GM21717 (cell line): ENCODE results near the gene KATNBL1.

ENCODE experiments used
- ATAC-seq: cut with Tn5 transposase; IDR thresholded peaks from one replicate; pipeline ENCODE4 v1.9.1; 2021; ENCODE audit warnings: mild to moderate bottlenecking, moderate library complexity; ENCODE audit not compliant: unreplicated experiment

KATNBL1 gene

DNA sequence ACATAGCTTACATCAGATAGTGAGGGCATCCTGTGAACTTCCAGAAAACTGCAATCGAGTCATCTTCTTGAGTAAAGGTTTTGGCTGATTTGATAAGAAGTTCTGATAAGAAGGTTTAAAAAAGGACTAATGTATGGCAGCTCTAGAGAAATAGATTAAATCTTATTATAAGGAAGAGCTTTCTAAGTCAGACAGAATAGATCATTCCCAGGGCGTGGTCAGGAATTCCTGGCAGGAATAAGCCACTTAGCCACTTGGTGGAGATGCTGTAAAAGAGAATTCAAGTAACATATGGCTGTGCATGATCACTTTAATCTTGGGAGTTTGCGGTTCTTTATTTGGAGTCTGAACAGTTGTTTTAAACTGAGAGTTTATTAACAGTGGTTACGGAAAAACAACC lies 90.6 kb downstream of the KATNBL1 start:
- ATAC-seq, result no peak

DNA sequence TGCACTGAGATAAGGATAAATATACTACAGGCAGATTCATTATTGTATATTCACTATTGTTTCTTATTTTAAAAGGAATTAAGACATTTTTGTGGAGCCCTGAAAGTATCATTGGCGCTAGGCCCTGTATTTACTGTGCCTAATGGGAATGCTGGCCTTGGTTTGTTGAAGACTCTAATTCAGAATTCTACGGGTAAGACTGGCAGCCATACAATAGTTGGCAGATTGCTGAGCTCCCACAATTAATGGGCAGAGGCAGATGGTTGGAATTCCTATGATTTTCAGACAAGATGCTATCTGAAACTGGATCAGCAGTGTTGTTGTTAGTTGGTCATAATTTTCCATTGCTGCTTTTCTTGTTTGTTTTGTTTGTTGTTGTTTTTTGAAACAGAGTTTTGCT lies 93.3 kb downstream of the KATNBL1 start:
- ATAC-seq, result no peak

DNA sequence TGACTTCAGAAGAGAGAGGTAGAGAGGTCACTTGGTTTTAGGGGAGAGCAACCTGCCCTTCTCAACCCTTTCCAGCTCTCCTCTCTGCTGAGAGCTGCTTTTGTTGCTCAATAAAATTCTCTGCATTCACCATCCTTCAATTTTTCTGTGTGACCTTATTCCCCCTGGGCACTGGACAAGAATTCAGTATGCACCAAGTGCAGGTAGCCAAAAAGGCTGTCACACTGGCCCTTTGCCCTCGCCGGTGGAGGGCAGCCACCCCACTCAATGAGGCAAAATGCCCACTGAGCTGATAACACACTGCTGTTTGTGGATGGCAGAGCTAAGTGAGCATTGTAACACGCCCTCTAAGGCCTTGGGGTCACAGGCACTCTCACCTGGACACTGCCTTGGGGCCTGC lies 95.2 kb downstream of the KATNBL1 start:
- ATAC-seq, result no peak

DNA sequence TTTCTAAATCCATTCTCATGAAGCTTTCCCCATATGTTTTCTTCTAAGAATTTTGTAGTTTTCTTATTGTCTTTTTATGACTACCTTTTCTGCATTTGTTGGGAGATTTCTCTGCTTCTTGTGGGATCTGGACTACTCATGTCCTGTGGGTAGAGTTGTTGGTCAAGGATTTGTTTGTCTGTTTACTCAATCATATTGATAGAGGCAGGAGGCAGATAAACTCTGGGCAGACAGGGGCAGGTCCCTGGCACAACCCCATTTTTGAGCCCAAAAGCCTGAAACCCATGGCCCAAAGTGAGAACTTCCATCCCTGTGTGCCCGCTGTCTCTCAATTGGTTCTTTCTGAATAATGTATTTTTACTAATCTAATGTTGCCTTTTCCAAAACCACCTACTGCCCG lies 95.7 kb downstream of the KATNBL1 start:
- no peak for ATAC-seq

DNA sequence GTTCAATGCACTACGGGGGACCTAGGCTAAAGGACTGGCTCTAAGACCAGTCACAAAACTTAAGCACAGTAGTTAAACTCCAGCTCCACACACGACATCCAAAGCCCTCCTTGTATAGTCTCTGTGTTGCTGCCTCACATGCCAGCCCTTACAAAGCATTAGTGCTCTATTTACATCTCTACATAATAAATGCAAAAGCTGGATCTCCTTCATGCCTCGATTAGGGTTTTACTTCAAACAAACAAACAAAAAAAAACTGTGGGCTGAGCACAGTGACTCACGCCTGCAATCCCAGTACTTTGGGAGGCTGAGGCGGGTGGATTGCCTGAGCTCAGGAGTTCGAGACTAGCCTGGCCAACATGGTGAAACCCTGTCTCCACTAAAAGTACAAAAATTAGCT lies 98.4 kb downstream of the KATNBL1 start:
- no peak for ATAC-seq

DNA sequence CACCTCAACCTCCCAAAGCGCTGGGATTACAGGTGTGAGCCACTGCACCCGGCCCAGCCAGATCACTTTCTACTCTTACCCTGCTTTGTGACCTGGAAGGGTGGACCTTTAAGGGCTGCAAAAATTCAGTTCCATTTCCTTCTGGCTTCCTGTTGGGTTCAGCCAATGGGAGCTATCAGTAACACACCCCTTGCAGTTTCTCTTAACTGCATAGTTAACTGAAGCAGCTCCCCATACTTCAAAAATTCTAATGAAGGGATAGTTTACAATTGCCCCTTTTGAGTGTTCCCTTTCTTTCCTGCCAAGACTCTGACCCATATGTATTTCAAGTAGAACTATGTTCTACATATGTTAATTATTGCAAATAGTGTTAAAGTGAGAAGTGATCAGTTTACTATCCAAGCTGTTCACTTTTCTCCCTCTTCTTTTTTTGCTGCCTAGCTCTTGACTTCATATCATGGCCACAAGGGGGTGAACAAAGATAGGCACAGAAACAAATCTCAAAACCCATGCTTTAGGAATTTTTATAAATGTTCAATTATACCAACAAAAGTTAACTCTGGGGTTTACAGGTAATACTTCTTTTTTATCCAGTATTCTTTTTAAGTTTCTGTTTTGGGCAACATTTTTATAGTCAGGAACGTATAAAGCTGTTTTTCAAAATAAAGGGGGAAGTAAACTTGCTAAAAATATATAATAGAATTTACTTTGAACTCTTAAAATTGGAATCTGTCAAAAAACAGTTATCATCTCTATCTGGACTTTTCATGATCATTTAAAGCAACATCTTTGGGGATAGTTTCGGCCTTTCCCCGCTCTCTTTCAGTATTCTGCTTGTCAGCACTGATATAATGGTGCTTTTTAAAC lies 99.9 kb downstream of the KATNBL1 start:
- no peak for ATAC-seq

DNA sequence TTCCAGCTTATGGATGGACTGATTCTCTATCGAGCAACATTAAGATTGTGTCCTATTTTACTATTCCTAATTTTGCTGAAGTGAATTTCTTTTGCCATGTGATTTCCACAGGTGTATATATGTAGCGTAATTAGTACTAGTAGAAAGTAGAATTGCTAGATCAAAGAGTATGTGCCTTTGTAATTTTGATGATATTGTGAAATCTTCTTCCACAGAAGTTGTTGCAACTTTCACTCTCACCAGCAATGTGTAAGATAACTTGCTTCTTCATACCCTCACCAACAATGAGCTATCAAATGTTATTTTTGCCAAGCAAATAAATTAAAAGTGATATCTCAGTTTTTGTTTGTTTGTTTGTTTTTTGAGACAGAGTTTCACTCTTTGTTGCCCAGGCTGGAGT lies 102.6 kb downstream of the KATNBL1 start:
- no peak for ATAC-seq

DNA sequence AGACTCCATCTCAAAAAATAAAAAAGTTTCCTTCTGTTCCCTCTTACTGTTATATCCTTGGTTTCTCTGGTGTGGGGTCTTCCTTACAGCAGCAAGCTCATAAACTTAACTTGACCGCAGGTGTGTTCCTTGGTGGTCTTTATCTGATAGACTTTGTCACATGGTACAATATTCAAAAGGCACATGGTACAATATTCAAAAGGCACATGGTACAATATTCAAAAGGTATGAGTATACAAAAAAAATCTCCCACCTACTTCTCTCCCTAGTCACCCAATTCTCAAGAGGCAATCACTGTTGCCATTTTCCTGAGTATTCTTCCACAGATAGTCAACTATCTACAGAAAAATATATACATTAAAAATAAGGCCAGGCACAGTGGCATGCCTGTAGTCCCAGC lies 103.5 kb downstream of the KATNBL1 start:
- ATAC-seq, result no peak

DNA sequence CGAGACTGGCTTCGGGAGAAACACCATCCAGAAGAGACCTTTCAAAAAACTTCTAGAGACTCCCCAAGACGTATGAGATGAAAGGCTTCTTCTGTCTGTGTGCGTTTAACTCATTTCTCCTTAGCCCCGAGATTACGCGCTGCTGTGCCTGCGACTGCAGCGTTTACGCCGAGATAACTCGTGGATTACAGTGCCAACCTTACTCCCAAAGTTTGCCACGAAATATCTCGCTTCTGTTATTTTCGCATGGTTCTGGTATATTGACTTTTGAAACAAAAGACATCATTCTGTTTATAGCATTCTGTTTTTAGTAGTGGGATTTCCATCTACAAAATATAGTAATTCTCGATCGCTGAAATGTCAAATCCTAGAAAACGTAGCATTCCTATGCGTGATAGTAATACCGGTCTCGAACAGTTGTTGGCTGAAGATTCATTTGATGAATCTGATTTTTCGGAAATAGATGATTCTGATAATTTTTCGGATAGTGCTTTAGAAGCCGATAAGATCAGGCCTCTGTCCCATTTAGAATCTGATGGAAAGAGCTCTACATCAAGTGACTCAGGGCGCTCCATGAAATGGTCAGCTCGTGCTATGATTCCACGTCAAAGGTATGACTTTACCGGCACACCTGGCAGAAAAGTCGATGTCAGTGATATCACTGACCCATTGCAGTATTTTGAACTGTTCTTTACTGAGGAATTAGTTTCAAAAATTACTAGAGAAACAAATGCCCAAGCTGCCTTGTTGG lies 107.5 kb downstream of the KATNBL1 start:
- no peak for ATAC-seq

DNA sequence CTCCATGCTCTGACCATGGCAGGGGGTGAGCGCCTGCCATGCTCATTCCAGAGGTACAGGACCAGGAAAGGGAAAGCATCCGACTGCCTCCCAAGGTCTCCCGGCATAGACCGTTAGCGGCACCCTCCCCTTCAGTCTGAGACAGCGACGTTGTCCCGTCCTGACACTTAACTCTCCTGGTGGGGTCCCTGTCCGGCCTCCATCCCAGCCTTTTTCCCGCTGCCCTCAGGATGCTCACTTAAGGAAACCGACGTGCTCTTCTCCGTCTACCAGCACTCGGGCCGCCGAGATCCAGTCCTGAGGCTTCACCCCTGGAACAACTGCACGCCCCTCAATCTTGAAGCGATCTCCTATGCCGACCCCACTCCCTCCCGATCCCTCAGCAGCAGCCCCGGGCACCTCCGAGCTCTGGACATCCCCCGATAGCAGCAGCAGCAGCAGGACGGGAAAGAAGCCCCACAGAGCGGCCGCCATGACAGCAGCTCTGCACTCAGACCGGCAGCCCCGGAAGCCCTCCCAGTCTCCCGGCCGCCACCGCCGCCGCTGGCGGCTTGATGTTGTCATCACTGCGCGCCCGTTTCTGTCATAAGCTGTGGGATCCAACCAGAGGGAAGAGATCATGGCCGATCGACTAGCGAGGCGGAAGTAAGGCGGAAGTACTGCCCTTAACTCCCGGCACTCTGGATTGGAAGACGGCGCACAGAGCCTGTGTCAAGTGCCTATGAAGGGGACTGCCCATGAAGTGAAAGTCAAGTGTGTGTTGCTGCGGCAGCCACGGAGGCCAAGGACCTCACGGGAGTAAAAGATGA lies 108.3 kb downstream of the KATNBL1 start, which contains the start of the genes EMC7 and PGBD4:
Gene EMC7 (minus strand): TSS at position 497 of the 809 bp plus-strand sequence. CDS start 23 bp downstream, at position 474.
Gene PGBD4 (plus strand): TSS at position 718 of the 809 bp plus-strand sequence. CDS start 449 bp downstream, outside the sequence.
- peak; percentile 95 for ATAC-seq

DNA sequence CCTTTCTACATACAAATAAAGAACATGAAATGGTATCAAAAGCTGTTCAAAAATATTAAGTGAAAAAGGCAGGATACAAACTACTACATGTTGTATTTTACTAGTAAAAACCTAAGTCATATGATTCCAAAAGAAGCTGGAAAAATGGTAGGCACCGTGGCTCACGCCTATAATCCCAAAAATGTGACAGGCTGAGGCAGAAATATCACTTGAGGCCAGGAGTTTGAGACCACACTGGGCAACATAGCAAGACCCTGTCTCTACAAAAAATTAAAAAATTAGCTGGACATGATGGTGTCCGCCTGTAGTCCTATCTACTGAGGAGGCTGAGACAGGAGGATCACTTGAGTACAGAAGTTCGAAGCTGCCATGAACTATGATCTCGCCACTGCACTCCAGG lies 110.0 kb downstream of the KATNBL1 start:
- ATAC-seq, result no peak
